Activated CD8-positive, alpha-beta memory T cell treated with anti-CD3 and anti-CD28 coated beads, Interleukin-2, amount 10 ng/mL, durations not matched to agents 7 days and 5 days (primary cell): Measurements from ENCODE around the gene ZNF451. TPM values are rescaled to one million over a fixed set of nuclear protein-coding genes. Genes with fewer than 3 reads are reported as not detected.
"Not testable (repeated sequence)": the region's sequence is repeated elsewhere in the genome, so short reads cannot be mapped to it uniquely, and the experiment has no call there.

Experiments used
- ATAC-seq: fragments of 150-1000 bp; cut with Tn5 transposase; one replicate; pipeline ENCODE4 v1.10.0; 2021; ENCODE audit warnings: moderate library complexity
- CTCF ChIA-PET: fragments of 350-600 bp; sonication (Branson Sonifier 250); formaldehyde crosslinking; loops from one replicate; lab custom pipeline; 2021; ENCODE audit warnings: antibody characterized with exemption; lab: Charles Lee
- DNase-seq: peaks from one replicate; pipeline ENCODE4 v3.0.0-alpha.2; 2020
- H3K27ac Mint-ChIP-seq: one replicate; pipeline ENCODE4 v1.8.0; 2021; ENCODE audit warnings: mild to moderate bottlenecking, mixed read lengths
- H3K27me3 Mint-ChIP-seq: one replicate; pipeline ENCODE4 v1.8.0; 2021; ENCODE audit warnings: mixed read lengths
- H3K36me3 Mint-ChIP-seq: one replicate; pipeline ENCODE4 v1.8.0; 2021; ENCODE audit warnings: mild to moderate bottlenecking, mixed read lengths
- H3K4me1 Mint-ChIP-seq: one replicate; pipeline ENCODE4 v1.8.0; 2021; ENCODE audit warnings: mixed read lengths
- H3K4me3 Mint-ChIP-seq: one replicate; pipeline ENCODE4 v1.8.0; 2021; ENCODE audit warnings: mild to moderate bottlenecking, moderate library complexity, mixed read lengths
- H3K9me3 Mint-ChIP-seq: one replicate; pipeline ENCODE4 v1.8.0; 2022; ENCODE audit warnings: low read depth, mixed read lengths
- total RNA-seq, 2 experiments: library from RNA; stranded (reverse); gene quantifications; one replicate each; pipeline ENCODE4 v1.2.3, GENCODE V29; 2021

The ZNF451 gene
- total RNA-seq, 2 experiments from 2014 or later = 64.9 to 68.7 TPM

DNA sequence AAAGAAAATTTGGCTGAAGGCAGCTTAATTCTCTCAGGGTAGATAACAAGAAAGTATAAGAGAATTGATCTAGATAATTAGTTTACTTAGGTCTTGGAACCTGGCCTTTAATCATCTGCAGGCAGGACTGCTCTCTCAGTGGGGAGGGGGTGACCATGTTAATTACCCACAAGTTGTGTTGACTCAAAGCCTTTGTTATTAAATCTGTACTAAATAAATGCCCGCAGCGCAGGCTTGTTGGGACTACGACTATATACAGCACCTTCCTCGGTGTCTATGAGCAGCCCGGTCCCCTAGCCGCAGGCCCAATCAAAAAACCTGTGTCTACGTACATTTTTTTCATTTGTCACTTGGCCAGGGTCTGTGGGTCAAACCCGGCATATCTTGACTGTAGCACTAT, 15.6 kb upstream of the ZNF451 start:
- Mint-ChIP-seq H3K27me3 (no peaks in the 10 kb centered on the region), H3K27ac (no peak overlapping the region), H3K9me3 (peaks cover 5% of the 10 kb centered on the region), H3K4me1 (peaks cover 3% of the 10 kb centered on the region), H3K36me3 (peaks cover 10% of the 10 kb centered on the region), H3K4me3 (no peak overlapping the region)
- ATAC-seq (no peak), DNase-seq (no peak)
- CTCF ChIA-PET = no interaction called here

GRCh38 chr6:57075092-57075491, 14.9 kb upstream of the ZNF451 start:
- H3K27ac Mint-ChIP-seq = no peak overlapping the region
- CTCF ChIA-PET = no interaction called here
- H3K4me3 Mint-ChIP-seq = no peak overlapping the region

DNA sequence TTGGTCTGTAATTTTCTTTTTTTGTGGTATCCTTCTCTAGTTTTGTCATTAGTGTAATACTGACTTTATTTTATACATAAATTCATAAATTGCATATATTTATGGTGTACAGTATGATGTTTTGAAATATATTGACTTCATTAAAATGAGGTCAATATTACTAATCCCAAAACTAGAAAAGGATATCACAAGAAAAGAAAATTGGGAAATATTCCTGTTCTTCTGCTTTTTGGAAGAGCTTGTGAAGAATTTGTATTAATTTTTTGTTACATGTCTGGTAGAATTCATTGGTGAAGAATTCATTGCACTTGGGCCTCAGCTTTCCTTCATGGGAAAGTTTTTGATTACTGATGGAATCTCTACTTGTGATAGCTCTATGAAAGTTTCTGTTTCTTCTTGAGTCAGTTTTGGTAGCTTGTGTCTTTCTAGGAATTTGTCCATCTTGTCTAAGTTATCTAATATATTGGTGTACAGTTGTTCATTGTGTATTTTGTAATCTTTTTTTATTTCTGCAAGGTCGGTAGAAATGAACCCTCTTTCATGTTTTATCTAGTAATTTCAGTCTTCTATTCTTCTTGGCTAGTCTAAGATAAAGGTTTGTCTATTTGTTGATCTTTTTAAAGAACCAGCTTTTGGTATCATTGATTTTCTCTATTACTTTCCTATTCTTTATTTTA, 11.3 kb upstream of the ZNF451 start:
- Mint-ChIP-seq H3K27me3 (no peaks in the 10 kb centered on the region), H3K4me3 (no peak overlapping the region), H3K9me3 (peaks cover 8% of the 10 kb centered on the region), H3K36me3 (peaks cover 21% of the 10 kb centered on the region), H3K27ac (no peak overlapping the region), H3K4me1 (peaks cover 3% of the 10 kb centered on the region)
- CTCF ChIA-PET = no interaction called here
- no peak for DNase-seq
- no peak for ATAC-seq

More at GRCh38 chr6:57075092-57075491, 14.9 kb upstream of the ZNF451 start:
- no peaks in the 10 kb centered on the region for H3K27me3 Mint-ChIP-seq
- peaks cover 3% of the 10 kb centered on the region for H3K4me1 Mint-ChIP-seq
- H3K9me3 Mint-ChIP-seq = peaks cover 5% of the 10 kb centered on the region
- ATAC-seq (no peak), DNase-seq (no peak)
- H3K36me3 Mint-ChIP-seq = peaks cover 12% of the 10 kb centered on the region

DNA sequence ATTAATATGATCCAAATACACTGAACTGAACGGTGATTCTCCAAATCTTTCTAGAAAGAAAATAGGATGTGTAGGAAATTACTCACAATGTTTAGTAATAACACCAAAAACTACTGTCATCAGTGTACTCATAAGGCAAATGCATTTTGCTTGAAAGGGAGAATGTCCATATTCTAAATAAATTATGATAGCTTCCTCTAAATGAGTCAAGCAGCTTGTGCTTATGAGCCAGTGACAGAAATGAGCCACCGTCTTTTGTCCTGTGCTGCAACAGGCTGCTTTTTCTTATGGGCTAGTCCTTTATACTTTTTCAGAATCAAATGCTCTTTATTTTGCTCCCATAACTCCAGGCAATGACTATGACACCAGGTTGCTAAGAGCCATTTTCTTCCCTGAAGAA, 4.5 kb upstream of the ZNF451 start:
- H3K9me3 Mint-ChIP-seq = peaks cover under 1% of the 10 kb centered on the region
- peaks cover 5% of the 10 kb centered on the region for H3K36me3 Mint-ChIP-seq
- peaks cover 6% of the 10 kb centered on the region for H3K4me1 Mint-ChIP-seq
- DNase-seq = no peak
- H3K27ac Mint-ChIP-seq = no peak overlapping the region
- H3K4me3 Mint-ChIP-seq = no peak overlapping the region
- CTCF ChIA-PET = no interaction called here
- H3K27me3 Mint-ChIP-seq = no peaks in the 10 kb centered on the region
- no peak for ATAC-seq

DNA sequence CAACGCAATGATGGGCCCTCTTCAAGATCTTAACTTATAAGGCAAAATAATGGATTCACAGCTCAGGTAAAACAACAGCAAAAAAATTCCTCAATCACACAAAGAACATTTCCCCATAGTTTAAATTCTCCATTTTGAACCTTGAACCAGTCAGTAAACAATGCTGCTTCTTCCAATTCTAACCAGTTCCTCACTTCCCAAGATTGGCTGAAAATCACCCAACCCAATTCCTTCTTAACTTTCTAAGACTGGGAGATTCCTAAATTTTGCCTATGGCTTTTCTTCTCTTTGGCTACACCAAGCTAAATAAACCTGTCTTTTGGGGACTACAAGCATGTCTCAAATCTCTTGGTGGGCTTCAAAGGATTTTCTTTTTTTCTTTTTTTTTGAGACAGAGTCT, 3.1 kb upstream of the ZNF451 start:
- DNase-seq (no peak), ATAC-seq (no peak)
- Mint-ChIP-seq H3K4me3 (no peak overlapping the region), H3K36me3 (peaks cover 5% of the 10 kb centered on the region), H3K4me1 (peaks cover 12% of the 10 kb centered on the region), H3K27ac (no peak overlapping the region), H3K27me3 (no peaks in the 10 kb centered on the region), H3K9me3 (no peaks in the 10 kb centered on the region)
- CTCF ChIA-PET = no interaction called here

GRCh38 chr6:57087916-57088315, 2.1 kb upstream of the ZNF451 start:
- DNase-seq (no peak), ATAC-seq (no peak)
- CTCF ChIA-PET = no interaction called here
- Mint-ChIP-seq H3K9me3 (no peaks in the 10 kb centered on the region), H3K4me1 (peaks cover 21% of the 10 kb centered on the region), H3K4me3 (no peak overlapping the region), H3K27ac (no peak overlapping the region), H3K27me3 (no peaks in the 10 kb centered on the region), H3K36me3 (peaks cover 11% of the 10 kb centered on the region)

- Mint-ChIP-seq H3K4me1 (peaks cover 31% of the 10 kb centered on the region), H3K36me3 (peaks cover 17% of the 10 kb centered on the region), H3K27me3 (no peaks in the 10 kb centered on the region), H3K9me3 (no peaks in the 10 kb centered on the region), H3K27ac (peak overlapping the region; percentile 86), H3K4me3 (peak overlapping the region; percentile 79)
- CTCF ChIA-PET = interaction anchor here (1.0 to 1.5 kb wide), 3 partner anchors 14 to 228 kb away, joined by 3 to 4 read pairs (median 3); partner anchors contain the start of gene PRIM2
- ATAC-seq = no peak
- DNase-seq = no peak
Measured at GRCh38 chr6:57089265-57089664, 723 bp upstream of the ZNF451 start.

DNA sequence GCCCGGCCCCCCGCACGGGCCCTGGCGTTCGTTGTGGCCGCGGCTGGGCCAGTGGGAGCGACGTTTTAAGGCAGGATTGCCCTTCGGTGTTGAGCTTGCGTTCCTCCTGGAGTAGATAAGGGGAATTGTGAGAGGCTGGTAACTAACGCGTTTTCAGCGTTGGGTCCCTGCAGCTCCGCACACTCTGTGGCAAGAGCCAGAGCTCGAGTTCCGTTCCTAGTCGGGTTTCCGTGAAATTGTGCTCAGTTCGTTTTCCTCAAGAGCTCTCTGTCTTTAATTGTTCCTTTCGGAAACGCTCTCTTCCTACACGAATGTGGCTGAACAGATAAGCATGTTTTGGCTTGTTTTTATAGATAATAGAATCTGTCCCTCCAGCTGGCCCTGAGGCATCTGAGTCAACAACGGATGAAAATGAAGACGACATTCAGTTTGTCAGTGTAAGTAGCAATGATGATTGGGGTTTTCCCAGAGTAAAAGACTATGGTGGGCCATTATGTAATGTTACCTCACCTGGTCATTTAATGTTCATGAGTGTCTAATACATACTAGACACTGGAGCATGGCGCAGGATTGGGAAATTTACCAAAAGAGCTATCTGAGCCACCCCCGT, 575 bp downstream of the ZNF451 start:
- CTCF ChIA-PET = not testable (repeated sequence)
- peak overlapping the region; percentile 86 for H3K27ac Mint-ChIP-seq

DNA sequence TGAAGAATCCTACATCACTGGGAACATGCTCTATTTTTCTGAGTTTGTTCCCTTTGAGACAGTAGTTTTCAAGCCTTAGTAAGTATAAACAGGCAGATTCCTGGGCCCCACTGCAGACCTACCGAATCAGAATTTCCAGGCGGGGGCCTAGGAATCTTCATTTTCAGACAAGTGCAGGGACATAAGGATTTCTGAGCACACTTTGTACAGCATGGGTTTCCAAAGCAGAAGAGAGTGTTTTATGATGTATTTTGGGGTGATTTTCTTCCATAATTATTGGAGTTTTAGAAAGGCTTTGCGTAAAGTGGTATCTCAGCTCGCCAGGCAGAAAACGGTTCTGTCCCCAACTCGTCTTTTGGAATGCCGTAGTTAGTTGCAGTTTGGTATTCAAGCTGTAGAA, 1.4 kb downstream of the ZNF451 start:
- ATAC-seq, CTCF ChIA-PET, DNase-seq, H3K27ac Mint-ChIP-seq, H3K9me3 Mint-ChIP-seq, H3K27me3 Mint-ChIP-seq: not testable (repeated sequence)
- Mint-ChIP-seq H3K4me1 (peaks cover 35% of the 10 kb centered on the region), H3K4me3 (peak overlapping the region; percentile 62), H3K36me3 (peaks cover 25% of the 10 kb centered on the region)

More for the DNA sequence above, 575 bp downstream of the ZNF451 start:
- H3K9me3 Mint-ChIP-seq, H3K4me3 Mint-ChIP-seq, H3K27me3 Mint-ChIP-seq, DNase-seq: not testable (repeated sequence)
- Mint-ChIP-seq H3K36me3 (peaks cover 23% of the 10 kb centered on the region), H3K4me1 (peaks cover 32% of the 10 kb centered on the region)
- peak; percentile 14 for ATAC-seq

GRCh38 chr6:57094689-57095088, 4.7 kb downstream of the ZNF451 start:
- peaks cover 49% of the 10 kb centered on the region for H3K36me3 Mint-ChIP-seq
- no peak for ATAC-seq
- CTCF ChIA-PET = no interaction called here

GRCh38 chr6:57097596-57097995, 7.6 kb downstream of the ZNF451 start:
- no peak overlapping the region for H3K4me3 Mint-ChIP-seq
- CTCF ChIA-PET = no interaction called here
- no peaks in the 10 kb centered on the region for H3K27me3 Mint-ChIP-seq
- no peak for DNase-seq
- H3K9me3 Mint-ChIP-seq = peaks cover 2% of the 10 kb centered on the region
- ATAC-seq = no peak
- H3K4me1 Mint-ChIP-seq = peaks cover 43% of the 10 kb centered on the region
- H3K27ac Mint-ChIP-seq = no peak overlapping the region
- peaks cover 67% of the 10 kb centered on the region for H3K36me3 Mint-ChIP-seq

More at GRCh38 chr6:57094689-57095088, 4.7 kb downstream of the ZNF451 start:
- no peak overlapping the region for H3K27ac Mint-ChIP-seq
- peaks cover 44% of the 10 kb centered on the region for H3K4me1 Mint-ChIP-seq
- no peak for DNase-seq
- no peak overlapping the region for H3K4me3 Mint-ChIP-seq
- no peaks in the 10 kb centered on the region for H3K27me3 Mint-ChIP-seq
- H3K9me3 Mint-ChIP-seq = peaks cover 2% of the 10 kb centered on the region

DNA sequence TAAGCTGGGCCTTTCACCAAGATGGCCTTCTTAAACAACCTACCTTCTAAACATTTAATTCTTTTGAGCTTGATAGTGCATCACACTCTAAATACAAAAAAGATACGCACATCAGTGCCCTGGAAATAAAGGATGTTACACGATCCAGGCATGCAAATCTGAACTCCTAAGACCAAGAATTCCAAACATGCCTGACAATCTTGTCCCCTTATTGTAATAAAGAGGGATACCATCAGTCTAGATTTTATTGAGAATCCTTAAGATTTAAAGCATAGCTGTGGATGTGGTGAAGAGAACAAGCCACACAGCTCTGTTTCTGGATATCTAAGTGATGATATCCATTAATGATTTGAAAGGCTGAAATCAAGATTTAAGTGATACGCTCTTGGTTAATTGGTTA, 13.0 kb downstream of the ZNF451 start:
- peaks cover 29% of the 10 kb centered on the region for H3K4me1 Mint-ChIP-seq
- peaks cover 70% of the 10 kb centered on the region for H3K36me3 Mint-ChIP-seq
- H3K27me3 Mint-ChIP-seq = no peaks in the 10 kb centered on the region
- ATAC-seq (no peak), DNase-seq (no peak)
- peaks cover 2% of the 10 kb centered on the region for H3K9me3 Mint-ChIP-seq
- H3K4me3 Mint-ChIP-seq = no peak overlapping the region
- H3K27ac Mint-ChIP-seq = no peak overlapping the region
- CTCF ChIA-PET = interaction anchor here (1.5 kb wide), 1 partner anchor 14 kb away, joined by 3 read pairs; the partner anchor contains the start of gene ZNF451

GRCh38 chr6:57104336-57104735, 14.3 kb downstream of the ZNF451 start:
- Mint-ChIP-seq H3K9me3 (peaks cover 2% of the 10 kb centered on the region), H3K36me3 (peaks cover 69% of the 10 kb centered on the region), H3K27ac (no peak overlapping the region), H3K4me3 (no peak overlapping the region), H3K27me3 (no peaks in the 10 kb centered on the region), H3K4me1 (peaks cover 31% of the 10 kb centered on the region)
- no peak for DNase-seq
- no peak for ATAC-seq
- CTCF ChIA-PET = interaction anchor here (1.5 kb wide), 1 partner anchor 15 kb away, joined by 3 read pairs; the partner anchor contains the start of gene ZNF451

DNA sequence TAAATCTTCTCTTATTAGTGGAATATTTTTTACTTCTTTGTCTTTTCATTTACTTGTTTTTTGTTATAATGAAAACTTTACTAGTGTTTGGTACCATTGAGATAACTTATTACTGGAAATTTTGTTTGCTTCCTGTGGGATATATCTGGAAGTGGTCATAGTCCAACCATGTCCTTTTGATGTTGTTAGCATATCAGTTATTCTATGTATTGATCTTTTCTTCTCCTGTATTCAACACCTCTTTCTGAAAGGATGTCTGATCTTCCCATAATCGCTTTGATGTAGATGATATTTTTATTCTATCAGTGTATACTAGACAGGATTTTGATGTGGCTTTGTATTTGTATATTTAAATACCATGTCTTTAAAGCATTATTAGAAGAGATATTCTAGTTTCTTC, 17.0 kb downstream of the ZNF451 start:
- ATAC-seq = no peak
- no peaks in the 10 kb centered on the region for H3K27me3 Mint-ChIP-seq
- H3K9me3 Mint-ChIP-seq = no peaks in the 10 kb centered on the region
- no peak for DNase-seq
- peaks cover 29% of the 10 kb centered on the region for H3K4me1 Mint-ChIP-seq
- H3K27ac Mint-ChIP-seq = no peak overlapping the region
- H3K4me3 Mint-ChIP-seq = no peak overlapping the region
- CTCF ChIA-PET = no interaction called here
- peaks cover 50% of the 10 kb centered on the region for H3K36me3 Mint-ChIP-seq
